Endothelial cell of umbilical vein (primary cell): Measurements from ENCODE around the gene HOOK2. TPM values are rescaled to one million over a fixed set of nuclear protein-coding genes. Genes with fewer than 3 reads are reported as not detected.

Source experiments
- BruUV-seq: library from RNA; stranded (reverse); fragments of 400-500 nt; replicated peaks from 2 replicates; lab custom pipeline; 2021; lab: Mats Ljungman, UMichigan
- CTCF ChIA-PET: fragments of 300-600, 350-600 bp; sonication (Branson Sonifier 250); formaldehyde crosslinking; loops from one replicate; lab custom pipeline; 2021; ENCODE audit warnings: antibody characterized with exemption, inconsistent platforms; lab: Charles Lee
- POLR2A ChIA-PET: fragments of 300-600, 350-600 bp; sonication (Branson Sonifier 250); formaldehyde crosslinking; loops from one replicate; lab custom pipeline; 2021; ENCODE audit warnings: antibody characterized with exemption, inconsistent platforms; lab: Charles Lee
- DNase-seq: peaks from one replicate; pipeline ENCODE4 v3.0.0-alpha.2; 2011; ENCODE audit warnings: low read depth, low spot score
- FAIRE-seq: peaks from 2 replicates; lab custom pipeline; 2011; peaks lifted over from hg19 to GRCh38; lab: Jason Lieb, UNC
- H2AFZ ChIP-seq: 2 replicates; pipeline ENCODE4 v1.6.0; 2012; ENCODE audit warnings: low read depth, low read length, control low read depth, inconsistent platforms
- H3K27ac ChIP-seq: 2 replicates; pipeline ENCODE4 v1.5.1; 2011; ENCODE audit warnings: low read depth, mild to moderate bottlenecking, control low read depth, low read length, moderate library complexity; ENCODE audit not compliant: insufficient read depth
- H3K27me3 ChIP-seq, 2 experiments: 2 replicates each; pipeline versions ENCODE4 v1.6.0 to v1.6.1; 2011; ENCODE audit warnings: low read length in 2 of 2, mixed read lengths in 1 of 2; ENCODE audit not compliant: control insufficient read depth in 2 of 2, insufficient read depth in 2 of 2
- H3K36me3 ChIP-seq, 2 experiments: 2 replicates in 1 of 2; 3 replicates in 1 of 2; pipeline ENCODE4 v1.5.1; 2011; ENCODE audit warnings: low read length in 2 of 2, mild to moderate bottlenecking in 1 of 2, moderate library complexity in 1 of 2; ENCODE audit not compliant: control insufficient read depth in 2 of 2, insufficient read depth in 2 of 2; ENCODE audit errors: extremely low read depth in 1 of 2
- H3K4me1 ChIP-seq: 3 replicates; pipeline ENCODE4 v1.5.1; 2011; ENCODE audit warnings: mild to moderate bottlenecking, low read length; ENCODE audit not compliant: control insufficient read depth, insufficient read depth; ENCODE audit errors: extremely low read depth
- H3K4me2 ChIP-seq: 2 replicates; pipeline ENCODE4 v1.6.1; 2011; ENCODE audit warnings: low read length, control low read depth, mixed read lengths; ENCODE audit not compliant: insufficient read depth
- H3K4me3 ChIP-seq, 3 experiments: fragments of 200-600 bp in 1 of 3; sonication (generic), shearing (Covaris generic) in 1 of 3; replicated peaks in 1 of 3; 2 replicates each; pipeline ENCODE4 v1.5.1; 2011 to 2016; ENCODE audit warnings: control low read depth in 3 of 3, low read length in 3 of 3, mild to moderate bottlenecking in 2 of 3, inconsistent platforms in 1 of 3, low read depth in 1 of 3, moderate library complexity in 1 of 3; ENCODE audit not compliant: insufficient read depth in 1 of 3
- H3K79me2 ChIP-seq: 2 replicates; pipeline ENCODE4 v1.6.0; 2012; ENCODE audit warnings: low read length, inconsistent platforms; ENCODE audit not compliant: control insufficient read depth, insufficient read depth
- H3K9ac ChIP-seq: replicated peaks from 2 replicates; pipeline ENCODE3; 2011; ENCODE audit warnings: low read length, control low read depth; ENCODE audit not compliant: insufficient read depth; ENCODE audit errors: extremely low read depth
- H3K9me1 ChIP-seq: replicated peaks from 3 replicates; pipeline ENCODE4 v1.6.0; 2011; ENCODE audit warnings: mild to moderate bottlenecking, low read length; ENCODE audit not compliant: control insufficient read depth, insufficient read depth; ENCODE audit errors: extremely low read depth
- H3K9me3 ChIP-seq: replicated peaks from 2 replicates; pipeline ENCODE4 v1.5.1; 2012; ENCODE audit warnings: low read length, inconsistent platforms; ENCODE audit not compliant: control insufficient read depth, insufficient read depth
- H4K20me1 ChIP-seq: replicated peaks from 2 replicates; pipeline ENCODE3; 2011; ENCODE audit warnings: mild to moderate bottlenecking, low read length; ENCODE audit not compliant: control insufficient read depth, insufficient read depth; ENCODE audit errors: extremely low read depth
- CTCF ChIP-seq, 2 donors: IDR thresholded peaks; 1 replicate in 1 of 2; 2 replicates in 1 of 2; pipeline ENCODE4 v1.5.1; 2011; ENCODE audit warnings: low read length in 2 of 2, mild to moderate bottlenecking in 2 of 2, moderate library complexity in 2 of 2, control low read depth in 1 of 2, inconsistent platforms in 1 of 2, low read depth in 1 of 2; ENCODE audit not compliant: insufficient read depth in 1 of 2; ENCODE audit errors: extremely low read depth in 1 of 2
- EZH2 ChIP-seq: IDR thresholded peaks from 2 replicates; pipeline ENCODE4 v1.6.1; 2012; ENCODE audit warnings: borderline replicate concordance, low read depth, mild to moderate bottlenecking, moderate library complexity, low read length, inconsistent platforms; ENCODE audit not compliant: severe bottlenecking
- POLR2A ChIP-seq: IDR thresholded peaks from 2 replicates; pipeline ENCODE4 v1.6.1; 2012; ENCODE audit warnings: low read depth, mild to moderate bottlenecking, control low read depth, low read length
- dilution Hi-C: fragments of 300-500 bp; cut with MboI; formaldehyde crosslinking; loops from one replicate; pipeline ENCODE4 v1.15.0; 2019; ENCODE audit warnings: low sequenced_read_pairs; ENCODE audit not compliant: extremely low pct_ligation_motif_present
- intact Hi-C: fragments of 100-400 bp; cut with micrococcal nuclease; formaldehyde crosslinking; loops from one replicate; pipeline ENCODE4 v1.10.0; 2022
- polyA plus RNA-seq, 4 experiments: library from polyadenylated mRNA; depleted of rRNA in 3 of 4; stranded (reverse) in 3 of 4; unstranded in 1 of 4; fragments of >200 nt; gene quantifications; 2 replicates each; pipeline versions ENCODE4 v1.2.1 to v1.2.3, GENCODE V29; 2011 to 2012; ENCODE audit warnings: missing spikeins in 1 of 4
- total RNA-seq: library from RNA; stranded (reverse); gene quantifications from 2 replicates; pipeline ENCODE4 v1.2.3, GENCODE V29; 2021

HOOK2 gene
- total and polyA plus RNA-seq, 2 donors (not counting 3 experiments of a cell fraction or from before 2014, with no cell fraction given) = 8.0 to 17.3 TPM

DNA sequence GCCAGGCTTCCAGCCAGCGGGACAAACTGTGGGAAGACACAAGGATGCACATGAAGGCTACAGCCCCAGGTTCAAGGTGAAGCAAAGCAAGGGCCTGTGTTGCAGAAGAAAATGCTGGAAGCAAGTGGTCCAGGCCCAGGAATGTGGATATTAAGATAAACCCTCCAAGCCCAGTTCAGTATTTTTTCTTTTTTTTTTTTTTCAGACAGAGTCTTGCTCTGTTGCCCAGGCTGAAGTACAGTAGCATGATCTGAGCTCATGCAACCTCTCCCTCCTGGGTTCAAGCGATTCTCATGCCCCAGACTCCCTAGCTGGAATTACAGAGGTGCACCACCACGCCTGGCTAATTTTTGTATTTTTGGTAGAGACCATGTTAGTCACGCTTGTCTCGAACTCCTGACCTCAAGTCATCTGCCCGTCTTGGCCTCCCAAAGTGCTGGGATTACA lies 21.8 kb upstream of the HOOK2 start:
- ChIA-PET CTCF (interaction anchor here (0.6 to 13.8 kb wide), 6 partner anchors 15 to 82 kb away, joined by 3 to 524 read pairs (median 22); partner anchors contain the start of gene HOOK2), POLR2A (interaction anchor here (1.1 to 1.4 kb wide), 2 partner anchors 19 to 31 kb away, joined by 4 read pairs; no protein-coding TSS in a partner anchor)
- no peaks in the 10 kb centered on the region for H4K20me1 ChIP-seq
- no peaks in the 10 kb centered on the region for H3K9me3 ChIP-seq
- no peak overlapping the region for H3K4me2 ChIP-seq
- H3K9me1 ChIP-seq = no peaks in the 10 kb centered on the region
- no peak overlapping the region for H3K4me3 ChIP-seq
- H3K9ac ChIP-seq = no peak overlapping the region
- no peak for DNase-seq
- H3K4me1 ChIP-seq = peaks cover 21% of the 10 kb centered on the region
- H3K79me2 ChIP-seq = peaks cover 23% of the 10 kb centered on the region
- no peak for TF ChIP-seq EZH2
- no peak for TF ChIP-seq POLR2A
- H3K27ac ChIP-seq = no peak overlapping the region
- intact Hi-C loops (loop anchor here (2.0 kb wide), 2 partner anchors 80 to 116 kb away; partner anchors contain the start of gene DHPS), dilution Hi-C loops (no loop called here)
- no TSS peak for BruUV-seq
- H3K36me3 ChIP-seq = peaks cover 0 to 12% of the 10 kb centered on the region in 2 experiments
- H2AFZ ChIP-seq = no peak overlapping the region
- H3K27me3 ChIP-seq = no peaks in the 10 kb centered on the region
- FAIRE-seq = no peak

DNA sequence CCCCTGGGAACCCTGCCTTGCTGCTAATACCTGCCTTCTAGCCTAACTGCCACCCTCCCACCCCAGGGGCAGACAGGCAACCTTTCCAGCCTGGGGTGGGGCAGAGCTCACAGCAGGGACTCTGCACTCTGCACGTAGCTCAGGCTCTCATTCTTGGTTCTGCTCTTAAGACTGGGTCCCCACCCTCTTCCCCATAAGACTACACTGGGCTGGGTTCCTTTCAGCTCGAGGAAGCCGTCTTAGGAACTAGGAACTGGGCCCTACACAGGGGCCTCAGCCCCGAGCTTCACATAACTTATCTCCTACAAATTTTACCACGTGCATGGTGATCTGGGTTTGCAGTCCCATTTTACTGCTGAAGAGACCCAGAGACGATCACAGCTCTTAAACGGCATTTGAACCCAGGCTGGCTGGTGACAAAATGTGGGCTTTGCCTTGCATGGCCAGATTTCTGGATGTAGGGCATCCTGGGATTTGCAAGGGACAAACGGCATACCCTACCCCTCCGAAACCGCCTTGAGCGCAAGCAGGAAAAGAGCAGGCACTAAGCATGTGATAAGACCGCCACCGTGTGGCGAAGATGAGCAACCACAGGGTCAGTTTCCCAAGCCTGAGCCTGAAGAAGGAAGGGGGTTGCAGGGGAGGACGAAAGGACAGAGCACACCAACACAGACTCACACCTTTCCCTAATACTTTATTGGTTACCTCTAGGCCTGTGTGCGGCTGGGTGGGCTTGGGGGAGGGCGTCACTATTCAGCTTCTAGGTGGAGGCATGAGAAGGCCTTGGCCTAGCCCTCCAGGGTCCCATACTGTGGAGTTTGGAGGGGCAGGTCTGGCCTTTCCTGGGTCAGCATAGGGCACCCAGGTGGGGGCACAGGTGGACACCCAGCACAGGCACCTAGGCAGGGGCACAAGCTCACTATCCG lies 21.1 kb upstream of the HOOK2 start:
- ChIA-PET POLR2A (interaction anchor here (1.0 to 1.1 kb wide), 3 partner anchors 19 to 31 kb away, joined by 3 to 7 read pairs (median 4); no protein-coding TSS in a partner anchor), CTCF (interaction anchor here (0.6 to 13.8 kb wide), 13 partner anchors 9 to 165 kb away, joined by 3 to 524 read pairs (median 5); partner anchors contain the start of gene HOOK2)
- H2AFZ ChIP-seq = no peak overlapping the region
- H3K79me2 ChIP-seq = peaks cover 27% of the 10 kb centered on the region
- H3K9me3 ChIP-seq = no peaks in the 10 kb centered on the region
- peaks cover 18% of the 10 kb centered on the region for H3K4me1 ChIP-seq
- H3K9ac ChIP-seq = no peak overlapping the region
- FAIRE-seq = peak; percentile 97
- H3K4me3 ChIP-seq = no peak overlapping the region
- TF ChIP-seq CTCF (IDR thresholded peaks at IDR 0.05; ENCODE audit: extremely low read depth in 1 of 2, insufficient read depth in 1 of 2, low read depth in 1 of 2, low read length in 2 of 2) (peak; percentile 89 to 90), EZH2 (no peak)
- H3K27me3 ChIP-seq = no peaks in the 10 kb centered on the region
- H3K36me3 ChIP-seq = peaks cover 0 to 12% of the 10 kb centered on the region in 2 experiments
- peak; percentile 80 for DNase-seq
- no peak overlapping the region for H3K27ac ChIP-seq
- intact Hi-C loops (loop anchor here (1.0 to 2.0 kb wide), 6 partner anchors 19 to 116 kb away; partner anchors contain the start of gene DHPS), dilution Hi-C loops (no loop called here)
- no peak overlapping the region for H3K4me2 ChIP-seq
- no peaks in the 10 kb centered on the region for H4K20me1 ChIP-seq
- H3K9me1 ChIP-seq = no peaks in the 10 kb centered on the region
- BruUV-seq = no TSS peak
